GM12878 (cell line): ENCODE data around the gene ALG11. TPM values are rescaled to one million over a fixed set of nuclear protein-coding genes. Genes with fewer than 3 reads are reported as not detected.

Experiments used
- ATAC-seq: fragments of 200-7000 bp; cut with Tn5 transposase; 3 replicates; pipeline ENCODE4 v1.9.1; 2020; ENCODE audit warnings: mild to moderate bottlenecking, moderate library complexity
- BruUV-seq: library from RNA; stranded (reverse); fragments of 400-500 nt; replicated peaks from 2 replicates; lab custom pipeline; 2021; lab: Mats Ljungman, UMichigan
- CTCF ChIA-PET: fragments of 300-600 bp; sonication (Branson Sonifier 250); formaldehyde crosslinking; extraction: SDS; loops from one replicate; lab custom pipeline; 2021; ENCODE audit warnings: inconsistent platforms; lab: Yijun Ruan, JAX
- POLR2A ChIA-PET: fragments of 350-600 bp; formaldehyde crosslinking; extraction: SDS; loops from one replicate; lab custom pipeline; 2021; ENCODE audit warnings: inconsistent platforms; lab: Charles Lee
- RAD21 ChIA-PET: fragments of 300-600 bp; sonication (Branson Sonifier 250); formaldehyde crosslinking; loops from one replicate; lab custom pipeline; 2023; ENCODE audit warnings: antibody characterized with exemption; ENCODE audit not compliant: unreplicated experiment; lab: Charles Lee
- SMC1A ChIA-PET: fragments of 300-600 bp; sonication (Branson Sonifier 250); formaldehyde crosslinking; loops from one replicate; lab custom pipeline; 2023; ENCODE audit not compliant: unreplicated experiment, uncharacterized antibody; lab: Charles Lee
- DNase-seq: peaks from one replicate; pipeline ENCODE4 v3.0.0-alpha.2; 2011; ENCODE audit warnings: low read depth, low spot score
- FAIRE-seq: peaks from 3 replicates; lab custom pipeline; 2011; peaks lifted over from hg19 to GRCh38; lab: Jason Lieb, UNC
- H2AFZ ChIP-seq: 2 replicates; pipeline ENCODE4 v1.6.0; 2011; ENCODE audit warnings: low read depth, low read length, control low read depth; ENCODE audit not compliant: control insufficient read depth
- H3K27ac ChIP-seq: 2 replicates; pipeline ENCODE4 v1.5.1; 2011; ENCODE audit warnings: control low read depth; ENCODE audit not compliant: control insufficient read depth, insufficient read depth
- H3K27me3 ChIP-seq, 2 experiments: replicated peaks in 1 of 2; 2 replicates each; pipeline versions ENCODE4 v1.6.0 to v1.6.1; 2011; ENCODE audit warnings: low read length in 1 of 2; ENCODE audit not compliant: control insufficient read depth in 2 of 2, insufficient read depth in 2 of 2
- H3K36me3 ChIP-seq, 2 experiments: 2 replicates each; pipeline ENCODE4 v1.5.1; 2011; ENCODE audit warnings: low read length in 1 of 2; ENCODE audit not compliant: control insufficient read depth in 2 of 2, insufficient read depth in 2 of 2
- H3K4me1 ChIP-seq: 2 replicates; pipeline ENCODE4 v1.6.1; 2011; ENCODE audit warnings: mild to moderate bottlenecking, low read length, moderate library complexity, mixed read lengths; ENCODE audit not compliant: control insufficient read depth, insufficient read depth
- H3K4me2 ChIP-seq: 2 replicates; pipeline ENCODE4 v1.6.0; 2011; ENCODE audit warnings: control low read depth; ENCODE audit not compliant: control insufficient read depth, insufficient read depth
- H3K4me3 ChIP-seq: fragments of 200-600 bp; sonication (generic); 2 replicates; pipeline ENCODE4 v1.5.1; 2016
- H3K79me2 ChIP-seq: 2 replicates; pipeline ENCODE4 v1.6.0; 2011; ENCODE audit warnings: low read length; ENCODE audit not compliant: control insufficient read depth, insufficient read depth
- H3K9ac ChIP-seq: 2 replicates; pipeline ENCODE4 v1.8.0; 2011; ENCODE audit warnings: low read length, control low read depth, mixed read lengths; ENCODE audit not compliant: control insufficient read depth, insufficient read depth
- H3K9me3 ChIP-seq: replicated peaks from 3 replicates; pipeline ENCODE4 v1.5.1; 2011; ENCODE audit warnings: mild to moderate bottlenecking, low read length; ENCODE audit not compliant: control insufficient read depth, insufficient read depth
- H4K20me1 ChIP-seq: 2 replicates; pipeline ENCODE4 v1.6.0; 2011; ENCODE audit not compliant: control insufficient read depth, insufficient read depth
- ATF2 ChIP-seq: IDR thresholded peaks from 2 replicates; pipeline ENCODE4 v1.6.1; 2012; ENCODE audit warnings: low read length, inconsistent platforms
- ATF7 ChIP-seq: fragments of 450-650 bp; IDR thresholded peaks from 2 replicates; pipeline ENCODE4 v1.6.1; 2016; ENCODE audit warnings: low read depth, mild to moderate bottlenecking
- CHD4 ChIP-seq: fragments of 200-600 bp; sonication (generic); IDR thresholded peaks from 2 replicates; pipeline ENCODE4 v1.6.1; 2016; ENCODE audit warnings: mild to moderate bottlenecking
- ELK1 ChIP-seq: IDR thresholded peaks from 2 replicates; pipeline ENCODE4 v1.6.1; 2012; ENCODE audit warnings: low read depth, low read length, improper control_type of control experiment
- GATAD2B ChIP-seq: fragments of 450-650 bp; conservative IDR thresholded peaks from 2 replicates; pipeline ENCODE4 v1.6.1; 2017; ENCODE audit warnings: low read depth, mild to moderate bottlenecking, moderate library complexity
- IRF3 ChIP-seq: fragments of 450-650 bp; IDR thresholded peaks from 2 replicates; pipeline ENCODE4 v1.6.1; 2014; ENCODE audit warnings: mild to moderate bottlenecking
- IRF5 ChIP-seq: fragments of 450-650 bp; IDR thresholded peaks from 2 replicates; pipeline ENCODE4 v1.6.1; 2017; ENCODE audit warnings: borderline replicate concordance
- MYB ChIP-seq: fragments of 150-350 bp; IDR thresholded peaks from 2 replicates; pipeline ENCODE4 v1.6.1; 2014; ENCODE audit warnings: mild to moderate bottlenecking, low read depth, low read length, borderline replicate concordance
- SMAD1 ChIP-seq: fragments of 450-650 bp; IDR thresholded peaks from 2 replicates; pipeline ENCODE4 v1.6.1; 2018; ENCODE audit warnings: mild to moderate bottlenecking, low read depth; ENCODE audit not compliant: partially characterized antibody
- SMC3 ChIP-seq: IDR thresholded peaks from 2 replicates; pipeline ENCODE4 v1.6.1; 2011; ENCODE audit warnings: low read length, improper control_type of control experiment, borderline replicate concordance
- SP1 ChIP-seq: IDR thresholded peaks from one replicate; pipeline ENCODE4 v1.6.1; 2011; ENCODE audit warnings: low read depth, low read length
- SREBF2 ChIP-seq: IDR thresholded peaks from 2 replicates; pipeline ENCODE4 v1.6.1; 2012; ENCODE audit warnings: mild to moderate bottlenecking, low read length
- ZBTB33 ChIP-seq: fragments of 450-650 bp; IDR thresholded peaks from 2 replicates; pipeline ENCODE4 v1.6.1; 2017; ENCODE audit warnings: mild to moderate bottlenecking
- ZSCAN29 ChIP-seq: fragments of 450-650 bp; IDR thresholded peaks from 2 replicates; pipeline ENCODE4 v1.6.1; 2017; ENCODE audit warnings: mild to moderate bottlenecking, moderate library complexity
- WGBS: methylation state at CpG from one replicate; pipeline ENCODE4 v1.1.6; 2016; ENCODE audit warnings: low lambda C conversion rate; ENCODE audit not compliant: insufficient replicate concordance, insufficient coverage; ENCODE audit errors: missing lambda C conversion rate; 5-methylcytosine and 5-hydroxymethylcytosine counted together
- in situ Hi-C: fragments of 300-500 bp; cut with MboI; formaldehyde crosslinking; loops from 9 replicates; pipeline ENCODE4 v1.14.3; 2018; ENCODE audit warnings: mixed read lengths
- intact Hi-C: fragments of 100-400 bp; cut with micrococcal nuclease; formaldehyde crosslinking; loops from one replicate; pipeline ENCODE4 v1.14.2; 2022; ENCODE audit not compliant: unreplicated experiment
- polyA plus RNA-seq, 11 experiments: library from polyadenylated mRNA; depleted of rRNA in 4 of 11; unstranded in 6 of 11; stranded (reverse) in 5 of 11; fragments of >200 nt; fragmentation: Nextera tagmentation in 4 of 11; fragmentation: Illumina TruSeq in 1 of 11; extraction: Ambion mirVana in 4 of 11; extraction: Trizol in 1 of 11; gene quantifications; 1 replicate in 1 of 11; 2 replicates in 10 of 11; pipeline versions ENCODE4 v1.2.1 to v1.2.3, GENCODE V29; 2011 to 2016; ENCODE audit warnings: inconsistent platforms in 2 of 11, missing spikeins in 2 of 11, low read depth in 1 of 11
- total RNA-seq, 4 experiments: library from RNA; depleted of rRNA in 3 of 4; stranded (reverse); fragments of >200 nt in 3 of 4; fragmentation: Illumina TruSeq in 1 of 4; extraction: Trizol in 1 of 4; gene quantifications; 2 replicates each; pipeline versions ENCODE4 v1.2.1 to v1.2.3, GENCODE V29; 2013 to 2021

The ALG11 gene
- total and polyA plus RNA-seq, 10 of the 15 experiments (the other 5 are each of a cell fraction or from before 2014, with no cell fraction given), result 8.4 to 27.7 (median 15.6) TPM

GRCh38 chr13:51995677-51996551 lies 16.3 kb upstream of the ALG11 start (continued):
- no peak for TF ChIP-seq IRF3
- TF ChIP-seq, all 136 proteins: peak for 0

GRCh38 chr13:51996641-51997040 lies 15.6 kb upstream of the ALG11 start:
- Histone ChIP-seq H3K27me3 (peaks cover 3 to 11% of the 10 kb centered on the region in 2 experiments; a peak in 3 of 4 replicates), H3K4me2 (no peak overlapping the region), H2AFZ (no peak overlapping the region), H3K4me1 (no peaks in the 10 kb centered on the region), H3K9me3 (no peaks in the 10 kb centered on the region), H3K4me3 (no peak overlapping the region), H3K36me3 (no peaks in the 10 kb centered on the region), H3K9ac (no peak overlapping the region), H3K79me2 (no peaks in the 10 kb centered on the region), H3K27ac (no peak overlapping the region), H4K20me1 (no peaks in the 10 kb centered on the region)
- intact Hi-C loops, result loop anchor here (5.0 kb wide), 1 partner anchor 99 kb away; no protein-coding TSS in a partner anchor
- no TSS peak for BruUV-seq
- no peak for FAIRE-seq
- WGBS, result 27% methylated on average over 4 of the region's 4 CpGs
- ChIA-PET CTCF (interaction anchor here (1.0 to 1.3 kb wide), 3 partner anchors 16 to 132 kb away, joined by 3 to 5 read pairs (median 3); partner anchors contain the start of gene NEK5), POLR2A (no interaction called here), SMC1A (no interaction called here), RAD21 (interaction anchor here (0.8 kb wide), 1 partner anchor 454 kb away, joined by 4 read pairs; no protein-coding TSS in a partner anchor)
- in situ Hi-C loops, result no loop called here
- DNase-seq, result no peak
- no peak for ATAC-seq
- TF ChIP-seq SMAD1 (no peak), ELK1 (no peak), MYB (no peak), ATF7 (no peak), ATF2 (no peak), CHD4 (no peak), SMC3 (no peak), ZSCAN29 (no peak), GATAD2B (no peak), ZBTB33 (no peak), SREBF2 (no peak), IRF5 (no peak), SP1 (no peak)
